Urinary bladder (tissue), 4 donors: ENCODE data around the gene LDLRAD4. TPM values are rescaled to one million over a fixed set of nuclear protein-coding genes. Genes with fewer than 3 reads are reported as not detected.
A peak's percentile ranks its signal among the peaks of the same experiment; 100 is the strongest.

Source experiments
- DNase-seq: peaks from one replicate; pipeline ENCODE4 v3.0.0-alpha.2; 2015; ENCODE audit errors: extremely low spot score
- H3K27ac ChIP-seq: one replicate; pipeline ENCODE4 v1.5.1; 2013; ENCODE audit warnings: low read depth, mild to moderate bottlenecking, moderate library complexity
- H3K36me3 ChIP-seq: one replicate; pipeline ENCODE4 v1.6.1; 2013; ENCODE audit warnings: mild to moderate bottlenecking, moderate library complexity; ENCODE audit not compliant: insufficient read depth
- H3K4me1 ChIP-seq: one replicate; pipeline ENCODE4 v1.6.1; 2013; ENCODE audit warnings: mild to moderate bottlenecking, moderate library complexity; ENCODE audit not compliant: insufficient read depth
- H3K4me3 ChIP-seq: one replicate; pipeline ENCODE4 v1.5.1; 2013; ENCODE audit warnings: low read depth, low read length
- WGBS: extraction: QIAGEN DNeasy Blood & Tissue Kit; methylation state at CpG from one replicate; pipeline ENCODE4 v1.1.7; 2013; 5-methylcytosine and 5-hydroxymethylcytosine counted together
- polyA plus RNA-seq: library from polyadenylated mRNA; stranded (reverse); fragments of 200-250 nt; gene quantifications from one replicate; pipeline ENCODE4 v1.2.3, GENCODE V29; 2013
- total RNA-seq: library from RNA; depleted of rRNA; stranded (reverse); fragments of >200 nt; gene quantifications from one replicate; pipeline ENCODE4 v1.2.3, GENCODE V29; 2014
- donor health status: healthy with polysubstance abuse.
- donor health status: healthy.

LDLRAD4 gene
- total RNA-seq (52.3 TPM), polyA plus RNA-seq (13.8 TPM)

DNA sequence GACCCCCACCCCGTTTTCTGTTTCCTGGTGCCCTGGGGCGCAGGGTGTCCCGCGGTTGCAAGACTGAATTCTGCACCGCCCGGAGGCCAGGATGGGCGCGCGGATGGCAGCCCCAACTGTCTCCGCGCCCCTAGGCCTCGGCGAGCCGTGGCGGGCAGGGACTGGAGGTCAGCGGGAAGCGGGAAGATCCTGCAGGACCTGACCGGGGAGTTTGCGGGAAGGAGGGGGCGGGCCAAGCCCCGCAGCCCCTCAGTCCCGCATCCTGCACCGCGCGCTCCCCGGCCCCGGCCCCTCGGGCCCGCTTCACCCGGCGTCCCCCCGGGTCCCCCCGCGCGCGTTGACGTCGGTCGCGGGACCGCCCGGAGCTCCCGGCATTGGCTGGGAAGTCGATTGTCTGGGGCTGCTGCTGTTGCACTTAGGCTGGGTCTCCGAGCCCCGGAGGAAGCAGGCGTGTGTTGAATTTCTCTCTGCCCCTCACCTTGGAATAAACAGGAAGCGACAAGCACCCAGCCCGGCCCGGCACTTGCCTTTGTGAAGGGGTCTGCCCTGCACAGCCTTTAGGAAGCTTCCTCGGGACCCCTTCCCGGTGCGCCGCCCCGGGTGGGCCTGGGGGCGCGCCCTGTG is at the start of gene LDLRAD4:
LDLRAD4 (plus strand) TSS at position 393 of the 624 bp plus-strand sequence.
- Histone ChIP-seq H3K4me3 (peak within 1 kb of the TSS; percentile 90), H3K27ac (no peak within 1 kb of the TSS), H3K4me1 (peaks cover 2% of the 10 kb centered on the region), H3K36me3 (no peaks in the 10 kb centered on the region)
- WGBS, result 2% methylated on average over 57 of the region's 57 CpGs
- DNase-seq, result no peak

DNA sequence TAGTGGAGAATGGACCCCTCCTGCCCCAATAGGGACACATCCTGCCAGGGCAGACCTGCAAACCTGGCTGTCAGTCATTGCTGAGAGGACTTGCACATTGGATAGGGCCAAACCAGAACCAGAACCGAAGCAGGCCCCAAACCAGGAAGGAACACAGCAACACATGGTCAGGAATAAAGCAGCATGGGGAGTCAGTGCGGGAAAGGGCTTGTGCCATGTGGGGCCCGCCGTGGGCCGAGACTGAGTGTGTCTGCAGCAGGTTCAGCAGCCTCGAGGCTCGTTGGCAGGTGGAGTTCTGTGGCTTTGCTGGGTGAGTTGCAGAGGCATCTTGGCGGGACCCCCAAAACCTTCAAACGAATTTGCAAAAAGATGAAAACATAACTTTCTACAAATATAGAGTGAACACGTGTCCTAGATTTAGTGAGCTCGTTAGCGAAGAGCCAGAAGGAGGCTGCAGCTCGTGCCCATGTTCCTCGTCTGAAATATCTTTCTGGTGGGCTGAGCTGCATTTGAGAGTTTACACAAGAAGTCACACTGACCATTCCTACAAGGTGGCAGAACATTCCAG is 44.9 kb upstream of the LDLRAD4 start:
- H3K4me1 ChIP-seq, result no peaks in the 10 kb centered on the region
- 89% methylated on average over 14 of the region's 14 CpGs for WGBS
- no peak for DNase-seq
- H3K36me3 ChIP-seq, result no peaks in the 10 kb centered on the region
- no peak overlapping the region for H3K4me3 ChIP-seq
- no peak overlapping the region for H3K27ac ChIP-seq

- Histone ChIP-seq H3K4me1 (no peaks in the 10 kb centered on the region), H3K27ac (no peak overlapping the region), H3K4me3 (no peak overlapping the region), H3K36me3 (no peaks in the 10 kb centered on the region)
- no peak for DNase-seq
- WGBS, result 46% methylated on average over 8 of the region's 8 CpGs
Observed at GRCh38 chr18:13175266-13175665, 43.3 kb upstream of the LDLRAD4 start.

GRCh38 chr18:13175754-13176210 is 42.8 kb upstream of the LDLRAD4 start:
- no peak overlapping the region for H3K27ac ChIP-seq
- H3K4me3 ChIP-seq, result no peak overlapping the region
- no peaks in the 10 kb centered on the region for H3K36me3 ChIP-seq
- 90% methylated on average over 6 of the region's 6 CpGs for WGBS
- DNase-seq, result no peak
- H3K4me1 ChIP-seq, result no peaks in the 10 kb centered on the region

- Histone ChIP-seq H3K36me3 (no peaks in the 10 kb centered on the region), H3K4me1 (no peaks in the 10 kb centered on the region), H3K4me3 (no peak overlapping the region), H3K27ac (no peak overlapping the region)
- no peak for DNase-seq
- 94% methylated on average over 13 of the region's 13 CpGs for WGBS
Observed at GRCh38 chr18:13176847-13177246, 41.7 kb upstream of the LDLRAD4 start.

DNA sequence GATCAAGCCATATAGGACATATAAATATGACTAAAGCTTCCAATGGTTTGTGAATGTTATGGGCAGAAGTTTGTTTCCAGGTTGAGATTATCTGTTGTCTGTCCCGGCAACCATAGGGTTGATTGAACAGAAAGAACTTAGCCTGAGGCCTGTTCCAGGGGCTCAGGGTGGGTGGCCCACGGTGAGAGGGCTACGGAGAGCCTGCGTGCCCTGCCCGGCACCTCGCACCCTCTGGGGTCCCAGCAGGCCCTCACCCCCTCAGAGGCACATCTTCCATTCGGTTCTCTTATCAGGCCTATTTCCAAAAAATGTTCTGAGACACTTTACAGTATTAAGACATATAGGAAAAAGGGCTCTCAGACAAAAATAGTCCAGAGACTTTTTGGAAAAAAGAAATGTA is 40.4 kb upstream of the LDLRAD4 start:
- no peak overlapping the region for H3K27ac ChIP-seq
- H3K4me3 ChIP-seq, result no peak overlapping the region
- no peak for DNase-seq
- no peaks in the 10 kb centered on the region for H3K36me3 ChIP-seq
- H3K4me1 ChIP-seq, result no peaks in the 10 kb centered on the region
- WGBS, result 76% methylated on average over 7 of the region's 7 CpGs

- no peak for DNase-seq
- no peaks in the 10 kb centered on the region for H3K4me1 ChIP-seq
- H3K4me3 ChIP-seq, result no peak overlapping the region
- no peaks in the 10 kb centered on the region for H3K36me3 ChIP-seq
- H3K27ac ChIP-seq, result no peak overlapping the region
- WGBS, result 89% methylated on average over 4 of the region's 4 CpGs
Observed at GRCh38 chr18:13178976-13179375, 39.6 kb upstream of the LDLRAD4 start.

GRCh38 chr18:13179566-13180113 is 38.9 kb upstream of the LDLRAD4 start:
- Histone ChIP-seq H3K27ac (no peak overlapping the region), H3K4me1 (no peaks in the 10 kb centered on the region), H3K4me3 (no peak overlapping the region), H3K36me3 (no peaks in the 10 kb centered on the region)
- no peak for DNase-seq
- 66% methylated on average over 9 of the region's 9 CpGs for WGBS

DNA sequence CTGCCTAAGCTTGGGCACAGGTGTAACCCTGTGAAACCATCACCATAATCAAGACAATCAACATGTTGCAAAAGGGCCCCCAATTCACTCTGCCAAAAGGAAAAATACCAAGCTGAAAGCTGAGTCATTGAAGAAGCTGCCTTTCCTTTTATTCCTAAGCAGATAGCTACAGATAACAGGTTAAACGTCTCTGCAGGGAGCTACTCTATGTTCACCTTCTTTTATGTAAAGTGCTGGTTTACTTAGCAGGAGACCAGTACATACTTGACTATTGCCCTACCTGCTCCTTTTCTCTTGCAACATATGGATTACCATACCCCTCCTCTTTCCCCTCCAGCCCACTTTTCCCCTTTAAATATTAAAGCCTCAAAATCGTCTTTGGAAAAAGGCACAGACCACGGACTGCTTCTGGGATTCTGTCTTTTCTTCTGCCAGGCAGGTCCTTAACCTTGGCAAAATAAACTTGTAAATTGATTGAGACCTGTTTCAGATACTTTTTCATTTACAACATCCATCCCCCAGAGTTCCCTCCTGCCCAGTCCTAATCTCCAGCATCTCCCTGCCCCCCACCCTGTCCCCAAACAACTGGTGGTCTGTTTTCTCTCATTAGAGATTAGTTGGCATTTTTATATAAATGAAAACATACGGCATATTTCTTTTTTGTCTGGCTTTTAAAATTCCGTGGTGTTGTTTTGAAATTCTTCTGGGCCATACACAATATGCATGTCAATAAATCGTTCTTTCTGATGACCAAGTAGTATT is 37.8 kb upstream of the LDLRAD4 start:
- DNase-seq, result no peak
- Histone ChIP-seq H3K27ac (no peak overlapping the region), H3K36me3 (no peaks in the 10 kb centered on the region), H3K4me3 (no peak overlapping the region), H3K4me1 (no peaks in the 10 kb centered on the region)
- WGBS, result 36% methylated on average over 6 of the region's 6 CpGs

GRCh38 chr18:13181765-13182164 is 36.8 kb upstream of the LDLRAD4 start:
- Histone ChIP-seq H3K27ac (no peak overlapping the region), H3K4me1 (no peaks in the 10 kb centered on the region), H3K4me3 (no peak overlapping the region), H3K36me3 (no peaks in the 10 kb centered on the region)
- no peak for DNase-seq
- 81% methylated on average over 14 of the region's 14 CpGs for WGBS

- Histone ChIP-seq H3K36me3 (no peaks in the 10 kb centered on the region), H3K4me1 (no peaks in the 10 kb centered on the region), H3K4me3 (no peak overlapping the region), H3K27ac (no peak overlapping the region)
- no peak for DNase-seq
- 65% methylated on average over 5 of the region's 5 CpGs for WGBS
Observed at GRCh38 chr18:13183359-13183758, 35.2 kb upstream of the LDLRAD4 start.

DNA sequence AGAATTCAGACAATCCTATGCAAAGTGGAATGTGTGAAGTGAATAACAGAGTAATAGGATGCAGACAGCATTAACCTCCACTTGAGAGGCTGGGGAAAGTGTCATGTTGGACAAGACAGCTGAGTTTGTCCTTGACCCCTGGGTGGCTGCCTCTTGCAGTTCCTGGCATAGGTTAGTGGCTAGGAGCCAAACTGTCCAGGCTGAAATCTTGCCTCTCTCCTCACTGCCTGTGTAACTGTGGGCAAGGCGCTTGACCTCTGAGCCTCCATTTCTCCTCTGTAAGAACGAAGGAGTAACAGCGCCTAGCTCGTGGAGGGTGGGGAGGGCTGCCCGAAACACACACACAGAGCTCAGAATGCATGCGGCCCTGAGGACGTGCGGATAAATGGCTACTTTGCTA is 34.8 kb upstream of the LDLRAD4 start:
- no peak overlapping the region for H3K27ac ChIP-seq
- WGBS, result 90% methylated on average over 8 of the region's 8 CpGs
- H3K4me3 ChIP-seq, result no peak overlapping the region
- H3K36me3 ChIP-seq, result no peaks in the 10 kb centered on the region
- no peak for DNase-seq
- no peaks in the 10 kb centered on the region for H3K4me1 ChIP-seq

- DNase-seq, result no peak
- H3K4me1 ChIP-seq, result no peaks in the 10 kb centered on the region
- H3K4me3 ChIP-seq, result no peak overlapping the region
- H3K36me3 ChIP-seq, result no peaks in the 10 kb centered on the region
- 95% methylated on average over 9 of the region's 9 CpGs for WGBS
- H3K27ac ChIP-seq, result no peak overlapping the region
Observed at GRCh38 chr18:13184396-13184795, 34.2 kb upstream of the LDLRAD4 start.

GRCh38 chr18:13185675-13186198 is 32.8 kb upstream of the LDLRAD4 start:
- WGBS, result 83% methylated on average over 8 of the region's 8 CpGs
- Histone ChIP-seq H3K4me3 (no peak overlapping the region), H3K36me3 (no peaks in the 10 kb centered on the region), H3K4me1 (no peaks in the 10 kb centered on the region), H3K27ac (no peak overlapping the region)
- no peak for DNase-seq
